ENCODE results near the gene ZDHHC20.

- TF ChIP-seq TAF1 (IDR thresholded peaks at IDR 0.05; ENCODE audit: low read depth, low read length) (no peak), POLR2AphosphoS5 (IDR thresholded peaks at IDR 0.05; ENCODE audit: low read depth, low read length) (no peak), POLR2A (IDR thresholded peaks at IDR 0.05; ENCODE audit: low read depth, low read length) (no peak), SPI1 (IDR thresholded peaks at IDR 0.05; ENCODE audit: low read depth, low read length) (no peak), POU2F2 (IDR thresholded peaks at IDR 0.05; ENCODE audit: low read depth, low read length) (no peak)
Observed at GRCh38 chr13:21342699-21343442, 116.2 kb downstream of the ZDHHC20 start.

Data from GM12891 (cell line).